Adrenal gland (tissue), 12 donors: ENCODE measurements around the gene IKZF2. TPM values are rescaled to one million over a fixed set of nuclear protein-coding genes. Genes with fewer than 3 reads are reported as not detected.

Source experiments
- DNase-seq, 7 donors: peaks; one replicate each; pipeline ENCODE4 v3.0.0-alpha.2; 2019 to 2020
- H3K27ac ChIP-seq, 5 donors: fragments of 200-600 bp; sonication (generic) in 4 of 5; 1 replicate in 3 of 5; 2 replicates in 2 of 5; pipeline versions ENCODE4 v1.5.1 to v1.8.0; 2016 to 2020; ENCODE audit warnings: mild to moderate bottlenecking in 1 of 5
- H3K27me3 ChIP-seq: fragments of 200-600 bp; 2 replicates; pipeline ENCODE4 v1.8.0; 2021
- H3K36me3 ChIP-seq, 2 donors: fragments of 200-600 bp; replicated peaks in 1 of 2; 1 replicate in 1 of 2; 2 replicates in 1 of 2; pipeline versions ENCODE4 v1.5.1 to v1.8.0; 2018 to 2022
- H3K4me1 ChIP-seq, 2 donors: fragments of 200-600 bp; replicated peaks in 1 of 2; 1 replicate in 1 of 2; 2 replicates in 1 of 2; pipeline versions ENCODE4 v1.5.1 to v1.8.0; 2018 to 2021
- H3K4me3 ChIP-seq, 4 donors: fragments of 200-600 bp; sonication (generic) in 3 of 4; one replicate each; pipeline ENCODE4 v1.5.1; 2016 to 2018
- H3K9me3 ChIP-seq, 3 donors: fragments of 200-600 bp; sonication (generic) in 1 of 3; replicated peaks in 1 of 3; 1 replicate in 2 of 3; 2 replicates in 1 of 3; pipeline versions ENCODE4 v1.5.1 to v1.8.0; 2016 to 2021
- POLR2A ChIP-seq, 2 donors: fragments of 450-650 bp; IDR thresholded peaks; one replicate each; pipeline ENCODE4 v1.6.1; 2017; ENCODE audit warnings: antibody characterized with exemption in 2 of 2, mild to moderate bottlenecking in 2 of 2, moderate library complexity in 1 of 2
- WGBS, 4 donors: extraction: QIAGEN DNeasy Blood & Tissue Kit in 2 of 4; methylation state at CpG; one replicate each; pipeline versions ENCODE4 v1.1.5 to v1.1.7; 2013 to 2017; 5-methylcytosine and 5-hydroxymethylcytosine counted together
- intact Hi-C, 2 donors: fragments of 100-400 bp; cut with DNase I; formaldehyde crosslinking; loops; one replicate each; pipeline versions ENCODE4 v1.14.1 to v1.15.0; 2022 to 2023
- polyA plus RNA-seq, 3 donors: library from polyadenylated mRNA; stranded (reverse); fragments of 200-250 nt in 2 of 3; fragments of 350-450 nt in 1 of 3; fragmentation: Illumina TruSeq in 1 of 3; extraction: RNeasy Lipid Tissue Mini Kit (QIAGEN cat#74804) in 1 of 3; gene quantifications; one replicate each; pipeline ENCODE4 v1.2.3, GENCODE V29; 2013 to 2014
- total RNA-seq, 9 donors: library from RNA; depleted of rRNA in 4 of 9; stranded (reverse); fragments of >200 nt in 4 of 9; fragments of 120-200 nt in 1 of 9; fragmentation: NEBNext Ultra II Directional in 1 of 9; extraction: Animal tissue kit (Norgen Biotek cat#: 25700) in 1 of 9; gene quantifications; one replicate each; pipeline versions ENCODE4 v1.1.0 to v1.2.4, GENCODE V29; 2013 to 2023
- TF ChIP-seq, protein P1 (sequence below), 6 experiments: fragments of 450-650 bp in 4 of 6; fragments of 200-600 bp in 2 of 6; sonication (generic) in 1 of 6; IDR thresholded peaks; 1 replicate in 5 of 6; 2 replicates in 1 of 6; pipeline versions ENCODE4 v1.5.1 to v1.8.0; 2016 to 2021; ENCODE audit warnings: antibody characterized with exemption in 6 of 6, mild to moderate bottlenecking in 2 of 6, moderate library complexity in 1 of 6
- donor health status: healthy with polysubstance abuse.
- donor health status: Bipolar disorder and iron deficiency.
- donor health status: DM: yes; HTN: yes; CAD: no.
- donor health status: DM: no; HTN: no; CAD: no.
- donor health status: DM: no; HTN: no; CAD: no.
- donor health status: DM: yes; HTN: yes; CAD: no.

IKZF2 gene
- total and polyA plus RNA-seq, 12 donors: 0.44 to 18.9 (median 8.0) TPM

DNA sequence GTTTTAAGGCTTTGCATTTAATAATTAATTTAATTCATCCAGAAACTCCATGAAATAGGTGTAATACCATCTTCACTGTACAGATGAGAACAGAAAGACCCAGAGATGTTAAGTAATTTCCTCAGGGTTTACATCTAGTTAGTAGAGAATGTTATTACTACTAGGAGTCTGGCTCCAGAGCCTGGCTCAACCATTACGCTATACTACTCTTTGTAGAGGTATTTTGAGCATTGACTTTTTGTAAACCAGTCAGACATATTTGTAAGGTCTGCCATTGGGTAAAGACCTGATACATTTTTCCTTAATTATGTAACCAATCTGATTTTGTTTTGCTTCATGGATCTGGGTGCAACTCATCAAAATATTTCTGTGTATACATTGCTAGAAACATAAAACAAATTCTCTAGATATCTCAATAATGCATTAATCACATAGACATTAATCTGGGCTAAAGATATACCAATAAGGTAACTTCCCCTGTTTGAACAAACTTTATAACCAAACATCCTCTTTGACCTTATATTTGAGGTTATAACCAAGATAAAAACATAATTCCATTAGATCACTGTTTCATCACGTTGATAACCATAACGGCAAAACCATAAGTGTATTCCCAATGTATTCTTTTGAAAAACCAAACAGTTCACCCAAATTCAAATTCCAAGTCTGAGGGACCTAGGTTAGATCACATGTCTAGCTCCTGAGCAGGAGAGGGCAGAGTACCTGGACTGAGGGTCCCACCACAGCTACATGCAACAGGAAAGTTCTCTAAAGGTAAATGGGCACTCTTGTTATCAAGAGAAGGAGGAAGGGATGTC is 135.0 kb downstream of the IKZF2 start:
- Histone ChIP-seq H3K4me1 (no peaks in the 10 kb centered on the region), H3K27ac (no peak overlapping the region), H3K27me3 (no peaks in the 10 kb centered on the region), H3K9me3 (no peaks in the 10 kb centered on the region), H3K4me3 (no peak overlapping the region), H3K36me3 (no peaks in the 10 kb centered on the region)
- TF ChIP-seq, protein P1, sequence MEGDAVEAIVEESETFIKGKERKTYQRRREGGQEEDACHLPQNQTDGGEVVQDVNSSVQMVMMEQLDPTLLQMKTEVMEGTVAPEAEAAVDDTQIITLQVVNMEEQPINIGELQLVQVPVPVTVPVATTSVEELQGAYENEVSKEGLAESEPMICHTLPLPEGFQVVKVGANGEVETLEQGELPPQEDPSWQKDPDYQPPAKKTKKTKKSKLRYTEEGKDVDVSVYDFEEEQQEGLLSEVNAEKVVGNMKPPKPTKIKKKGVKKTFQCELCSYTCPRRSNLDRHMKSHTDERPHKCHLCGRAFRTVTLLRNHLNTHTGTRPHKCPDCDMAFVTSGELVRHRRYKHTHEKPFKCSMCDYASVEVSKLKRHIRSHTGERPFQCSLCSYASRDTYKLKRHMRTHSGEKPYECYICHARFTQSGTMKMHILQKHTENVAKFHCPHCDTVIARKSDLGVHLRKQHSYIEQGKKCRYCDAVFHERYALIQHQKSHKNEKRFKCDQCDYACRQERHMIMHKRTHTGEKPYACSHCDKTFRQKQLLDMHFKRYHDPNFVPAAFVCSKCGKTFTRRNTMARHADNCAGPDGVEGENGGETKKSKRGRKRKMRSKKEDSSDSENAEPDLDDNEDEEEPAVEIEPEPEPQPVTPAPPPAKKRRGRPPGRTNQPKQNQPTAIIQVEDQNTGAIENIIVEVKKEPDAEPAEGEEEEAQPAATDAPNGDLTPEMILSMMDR (IDR thresholded peaks at IDR 0.05): no peak
- TF ChIP-seq POLR2A (IDR thresholded peaks at IDR 0.05): no peak
- 93 to 95% (median 94%) methylated on average over 3 of the region's 3 CpGs for WGBS, 4 donors
- DNase-seq: no peak
- intact Hi-C loops: no loop called here

DNA sequence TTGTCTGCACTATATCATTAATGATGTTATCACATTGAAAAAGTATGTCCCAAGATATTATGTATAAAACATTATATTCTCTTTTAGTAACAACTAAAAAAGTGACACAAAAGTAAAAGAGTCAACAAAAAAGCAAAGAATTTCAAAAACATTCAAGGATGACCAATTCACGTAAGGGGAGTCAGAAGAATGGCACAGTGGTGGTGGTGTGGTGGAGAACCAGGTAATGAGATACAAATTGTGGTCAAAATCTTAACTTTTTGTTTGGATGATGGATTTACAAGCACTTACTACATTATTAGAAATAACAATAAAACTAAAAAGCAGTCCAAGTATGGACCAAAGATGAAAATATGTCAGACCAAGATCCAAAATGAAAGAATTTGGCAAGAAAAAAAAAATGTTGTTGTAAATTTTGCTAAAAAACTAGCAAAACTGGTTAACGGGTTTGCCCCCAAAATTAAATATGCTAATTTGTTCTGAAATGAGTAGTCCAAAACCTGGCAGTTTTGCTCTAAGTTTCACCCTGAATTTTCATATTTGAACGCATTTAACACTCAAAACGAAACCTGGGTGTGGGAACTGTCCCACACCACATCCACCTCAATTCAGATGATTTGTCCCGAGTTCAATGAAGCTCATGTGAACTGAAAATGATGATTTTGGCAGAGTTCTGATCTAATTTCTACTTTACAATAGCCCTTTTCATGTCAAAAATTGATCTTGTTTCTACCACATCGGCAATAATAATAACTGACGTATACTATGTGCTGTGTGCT is 135.8 kb downstream of the IKZF2 start:
- TF ChIP-seq POLR2A (IDR thresholded peaks at IDR 0.05): no peak
- TF ChIP-seq, protein P1 (IDR thresholded peaks at IDR 0.05): no peak
- Histone ChIP-seq H3K4me3 (no peak overlapping the region), H3K27ac (no peak overlapping the region), H3K9me3 (no peaks in the 10 kb centered on the region), H3K4me1 (no peaks in the 10 kb centered on the region), H3K36me3 (no peaks in the 10 kb centered on the region), H3K27me3 (no peaks in the 10 kb centered on the region)
- intact Hi-C loops: no loop called here
- WGBS, 4 donors: 90 to 93% (median 91%) methylated on average over 7 of the region's 7 CpGs
- DNase-seq: no peak

DNA sequence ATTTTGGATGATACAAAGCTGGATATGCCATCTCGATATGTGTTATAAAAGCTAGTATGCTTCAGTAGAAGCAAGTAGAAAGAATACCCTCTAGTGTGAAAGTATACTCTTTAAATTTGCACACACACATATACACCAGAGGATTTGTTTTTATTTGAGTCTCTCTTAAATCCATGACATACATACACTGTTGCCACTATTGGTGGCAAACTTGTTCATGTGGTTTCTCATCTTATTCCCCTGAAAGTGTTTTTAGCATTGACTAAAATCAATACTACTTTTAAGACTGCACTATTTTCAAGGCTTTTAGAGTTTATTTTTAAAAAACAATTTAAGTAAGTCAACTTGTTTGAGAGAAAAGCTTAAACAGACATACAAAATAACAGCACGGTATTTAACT is 137.4 kb downstream of the IKZF2 start:
- intact Hi-C loops: no loop called here
- no peak overlapping the region for H3K4me3 ChIP-seq
- no peak for DNase-seq
- no peaks in the 10 kb centered on the region for H3K36me3 ChIP-seq
- H3K27me3 ChIP-seq: no peaks in the 10 kb centered on the region
- H3K9me3 ChIP-seq: no peaks in the 10 kb centered on the region
- no peak for TF ChIP-seq POLR2A (IDR thresholded peaks at IDR 0.05)
- TF ChIP-seq, protein P1 (IDR thresholded peaks at IDR 0.05): no peak
- 90 to 98% (median 94%) methylated on average over 2 of the region's 2 CpGs for WGBS, 4 donors
- no peaks in the 10 kb centered on the region for H3K4me1 ChIP-seq
- H3K27ac ChIP-seq: no peak overlapping the region

DNA sequence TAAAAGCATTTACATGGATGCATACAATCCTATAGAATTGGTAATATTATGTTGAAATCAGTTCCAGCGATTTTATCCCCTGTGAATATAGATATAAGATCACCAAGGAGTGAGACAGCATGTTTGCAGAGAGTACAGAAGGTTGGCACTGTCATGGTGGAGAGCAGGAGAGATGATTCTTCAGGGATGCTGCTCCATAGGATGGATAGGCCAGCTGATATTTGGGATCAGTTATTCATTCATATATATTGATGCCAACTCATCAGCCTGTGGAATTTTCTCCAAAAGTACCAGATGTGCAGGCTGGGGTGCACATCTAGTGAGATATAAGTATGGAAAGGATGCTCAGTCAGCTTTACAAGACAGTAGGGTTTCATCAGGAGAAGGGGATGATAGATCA is 139.9 kb downstream of the IKZF2 start:
- TF ChIP-seq, protein P1 (IDR thresholded peaks at IDR 0.05): no peak
- TF ChIP-seq POLR2A (IDR thresholded peaks at IDR 0.05): no peak
- peaks cover 0 to 4% of the 10 kb centered on the region in 2 donors for H3K36me3 ChIP-seq
- intact Hi-C loops: no loop called here
- no peaks in the 10 kb centered on the region for H3K9me3 ChIP-seq
- no peak overlapping the region for H3K27ac ChIP-seq
- H3K4me3 ChIP-seq: no peak overlapping the region
- H3K4me1 ChIP-seq: no peaks in the 10 kb centered on the region
- no peaks in the 10 kb centered on the region for H3K27me3 ChIP-seq
- WGBS, 4 donors: 96 to 100% (median 97%) methylated on average over 1 of the region's 1 CpG
- no peak for DNase-seq
